Measurements from ENCODE around the gene PPIE.

DNA sequence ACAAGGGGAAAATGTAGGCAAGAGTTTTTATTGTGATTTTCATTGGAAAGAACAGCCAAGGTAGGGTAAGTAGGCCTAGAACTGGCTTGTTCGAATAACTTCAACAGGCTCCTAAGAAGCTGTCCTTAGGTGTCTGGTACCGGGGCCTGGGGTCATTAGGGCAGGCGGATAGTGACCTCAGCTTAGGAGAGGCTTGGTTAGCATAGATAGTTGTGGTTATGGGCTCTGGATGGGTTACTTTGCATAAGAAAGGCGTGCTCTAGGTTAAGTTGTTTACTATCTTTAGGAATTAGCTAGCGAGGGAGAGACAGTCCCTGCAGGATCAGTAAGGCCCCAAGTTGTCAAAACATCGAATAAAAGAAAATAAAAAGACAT, 26.7 kb upstream of the PPIE start:
- TF ChIP-seq, protein P1, sequence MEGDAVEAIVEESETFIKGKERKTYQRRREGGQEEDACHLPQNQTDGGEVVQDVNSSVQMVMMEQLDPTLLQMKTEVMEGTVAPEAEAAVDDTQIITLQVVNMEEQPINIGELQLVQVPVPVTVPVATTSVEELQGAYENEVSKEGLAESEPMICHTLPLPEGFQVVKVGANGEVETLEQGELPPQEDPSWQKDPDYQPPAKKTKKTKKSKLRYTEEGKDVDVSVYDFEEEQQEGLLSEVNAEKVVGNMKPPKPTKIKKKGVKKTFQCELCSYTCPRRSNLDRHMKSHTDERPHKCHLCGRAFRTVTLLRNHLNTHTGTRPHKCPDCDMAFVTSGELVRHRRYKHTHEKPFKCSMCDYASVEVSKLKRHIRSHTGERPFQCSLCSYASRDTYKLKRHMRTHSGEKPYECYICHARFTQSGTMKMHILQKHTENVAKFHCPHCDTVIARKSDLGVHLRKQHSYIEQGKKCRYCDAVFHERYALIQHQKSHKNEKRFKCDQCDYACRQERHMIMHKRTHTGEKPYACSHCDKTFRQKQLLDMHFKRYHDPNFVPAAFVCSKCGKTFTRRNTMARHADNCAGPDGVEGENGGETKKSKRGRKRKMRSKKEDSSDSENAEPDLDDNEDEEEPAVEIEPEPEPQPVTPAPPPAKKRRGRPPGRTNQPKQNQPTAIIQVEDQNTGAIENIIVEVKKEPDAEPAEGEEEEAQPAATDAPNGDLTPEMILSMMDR (conservative IDR thresholded peaks at IDR 0.05) = no peak
- no peak for TF ChIP-seq ZFX (IDR thresholded peaks at IDR 0.05)

Measured in C4-2B (cell line).